ENCODE results near the gene CTBP2.

Gene CTBP2

DNA sequence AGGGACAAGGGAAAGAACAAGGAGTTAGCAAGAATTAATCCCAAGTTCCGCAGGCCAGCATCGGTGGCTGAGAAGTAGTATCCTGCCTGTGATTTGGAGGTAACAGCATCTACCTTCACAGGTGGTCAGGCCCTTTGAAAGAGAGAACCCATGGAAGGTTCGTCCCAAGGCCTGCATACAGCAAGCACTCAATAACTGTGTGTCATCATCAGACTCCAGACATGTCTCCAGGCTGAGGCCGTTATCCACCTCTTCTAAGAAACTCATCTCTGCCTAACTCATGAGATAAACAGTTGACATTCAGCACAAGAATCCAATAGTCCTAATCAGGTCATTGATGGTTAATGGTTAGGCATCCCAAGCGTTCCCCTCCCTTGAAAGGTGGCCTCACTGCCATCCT is 45.0 kb downstream of the CTBP2 start:
- ATAC-seq (replicated peaks) (no peak), DNase-seq (no peak)
- no peaks in the 10 kb centered on the region for H3K9me3 Mint-ChIP-seq
- peaks cover 6 to 39% of the 10 kb centered on the region in 2 donors for H3K27me3 Mint-ChIP-seq
- H3K27ac Mint-ChIP-seq, result no peak overlapping the region
- no peak overlapping the region for H3K4me3 Mint-ChIP-seq
- H3K4me1 Mint-ChIP-seq (ENCODE audit: low read depth in 2 of 2), result peaks cover 0 to 3% of the 10 kb centered on the region in 2 donors
- H3K36me3 Mint-ChIP-seq (ENCODE audit: insufficient read depth), result no peaks in the 10 kb centered on the region

DNA sequence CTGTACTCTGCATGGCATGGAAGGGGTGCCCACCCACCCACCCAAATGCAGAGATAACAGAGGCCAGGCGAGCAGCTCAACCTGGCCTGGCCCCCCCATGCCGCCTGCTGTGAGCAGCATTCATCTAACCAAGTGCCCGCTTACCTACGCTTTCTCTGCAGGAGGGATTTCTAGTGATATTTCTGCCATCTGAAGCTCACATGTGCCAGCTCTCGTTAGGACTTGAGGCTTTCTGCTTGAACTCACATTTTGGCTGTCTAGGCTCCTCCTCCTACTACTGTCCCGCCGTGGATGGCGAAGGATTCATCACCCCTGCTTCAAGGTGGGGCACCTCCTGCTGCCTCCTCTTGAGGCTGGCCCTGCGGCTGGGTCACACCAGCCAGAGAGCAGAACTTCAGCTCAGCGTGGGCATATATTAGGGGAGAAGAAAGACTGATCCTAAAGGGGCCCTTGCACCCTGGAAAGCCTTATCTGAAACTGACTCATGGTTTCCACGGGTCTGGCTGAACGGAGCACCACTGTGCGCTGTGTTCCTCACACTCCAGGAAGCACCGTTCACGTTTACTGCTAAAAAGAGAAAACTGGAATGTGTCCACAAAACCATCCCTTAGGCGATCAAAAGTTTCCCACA is 45.5 kb downstream of the CTBP2 start:
- Mint-ChIP-seq H3K27me3 (peaks cover 6 to 34% of the 10 kb centered on the region in 2 donors), H3K4me3 (no peak overlapping the region), H3K4me1 (ENCODE audit: low read depth in 2 of 2) (peaks cover 0 to 3% of the 10 kb centered on the region in 2 donors)

DNA sequence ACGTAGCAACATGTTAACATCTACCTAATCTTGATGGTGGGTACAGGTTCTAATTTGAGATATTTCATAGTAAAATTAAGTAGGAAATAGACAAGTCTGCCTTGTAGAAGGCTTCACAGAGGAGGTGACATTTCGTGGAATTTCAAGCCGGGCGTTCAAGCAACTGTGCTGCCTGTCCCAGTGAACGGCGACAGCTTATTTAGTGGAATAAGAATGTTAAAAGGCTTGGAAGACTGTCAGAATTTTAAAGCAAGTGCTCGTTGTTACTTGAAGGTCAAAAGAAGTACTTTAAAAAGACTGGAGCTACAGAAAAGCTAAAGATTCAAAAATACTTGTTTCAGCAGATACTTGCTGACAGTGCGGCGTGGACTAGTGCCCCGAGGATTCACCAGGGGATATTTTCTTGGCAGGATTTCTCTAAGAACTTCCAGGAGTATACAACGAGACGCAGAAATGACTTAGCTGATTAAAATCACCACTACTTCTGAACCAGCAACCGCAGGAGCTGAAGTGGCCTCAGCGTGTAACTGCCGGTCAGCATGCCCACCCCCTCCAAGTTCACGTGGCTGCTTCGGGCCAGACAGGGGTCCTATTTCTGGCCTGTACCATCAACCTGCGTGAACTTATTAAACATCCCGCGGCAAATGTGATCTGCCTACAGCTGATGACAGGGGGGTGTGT is 46.5 kb downstream of the CTBP2 start:
- Mint-ChIP-seq H3K27me3 (peaks cover 6 to 32% of the 10 kb centered on the region in 2 donors), H3K4me1 (ENCODE audit: low read depth in 2 of 2) (peaks cover 0 to 3% of the 10 kb centered on the region in 2 donors), H3K27ac (no peak overlapping the region), H3K4me3 (no peak overlapping the region), H3K36me3 (ENCODE audit: insufficient read depth) (no peaks in the 10 kb centered on the region), H3K9me3 (no peaks in the 10 kb centered on the region)
- ATAC-seq (replicated peaks) (no peak), DNase-seq (no peak)

More for the DNA sequence above, 45.5 kb downstream of the CTBP2 start:
- no peaks in the 10 kb centered on the region for H3K9me3 Mint-ChIP-seq
- ATAC-seq (replicated peaks) (no peak), DNase-seq (no peak)
- H3K36me3 Mint-ChIP-seq (ENCODE audit: insufficient read depth), result no peaks in the 10 kb centered on the region
- no peak overlapping the region for H3K27ac Mint-ChIP-seq

DNA sequence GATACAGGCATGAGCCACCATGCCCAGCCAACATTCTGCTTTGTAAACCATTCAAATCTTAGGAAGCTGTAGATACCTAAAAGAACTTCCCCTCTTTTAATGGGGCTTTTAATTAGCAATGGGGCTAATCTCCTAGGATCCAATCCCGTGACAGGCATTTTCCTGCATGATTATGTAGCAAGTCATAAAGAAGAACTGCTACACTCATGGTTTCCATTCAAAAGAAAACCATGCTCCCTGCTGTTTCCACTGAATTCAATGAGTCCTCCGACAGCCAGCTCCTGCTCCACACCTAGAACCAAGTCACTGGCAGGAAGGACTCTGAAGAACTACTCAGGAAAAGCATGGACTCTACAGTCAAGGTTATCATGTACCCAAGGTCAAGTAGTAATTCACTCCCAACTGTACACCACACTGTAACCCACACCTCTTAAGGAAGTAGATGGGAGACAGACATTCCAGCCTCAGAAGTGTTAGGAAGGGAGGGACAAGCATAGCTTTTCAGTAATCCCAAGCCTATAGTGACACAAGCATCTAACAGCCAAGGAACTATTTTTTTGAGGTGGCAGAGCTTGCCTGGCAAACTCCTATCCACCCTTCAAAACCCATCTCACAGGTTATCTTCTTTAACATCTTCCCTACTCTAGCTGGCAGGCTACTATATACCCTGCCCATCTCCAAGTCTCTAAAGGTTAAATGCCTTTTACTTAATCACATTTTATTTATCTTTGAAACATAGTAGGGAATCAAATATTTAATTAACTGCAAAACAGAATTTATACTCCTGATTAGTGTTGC is 47.5 kb downstream of the CTBP2 start:
- H3K4me1 Mint-ChIP-seq (ENCODE audit: low read depth in 2 of 2), result no peaks in the 10 kb centered on the region
- no peak overlapping the region for H3K27ac Mint-ChIP-seq
- H3K4me3 Mint-ChIP-seq, result no peak overlapping the region
- DNase-seq (no peak), ATAC-seq (replicated peaks) (no peak)
- no peaks in the 10 kb centered on the region for H3K36me3 Mint-ChIP-seq (ENCODE audit: insufficient read depth)
- H3K27me3 Mint-ChIP-seq, result peaks cover under 1 to 26% of the 10 kb centered on the region in 2 donors
- H3K9me3 Mint-ChIP-seq, result no peaks in the 10 kb centered on the region

DNA sequence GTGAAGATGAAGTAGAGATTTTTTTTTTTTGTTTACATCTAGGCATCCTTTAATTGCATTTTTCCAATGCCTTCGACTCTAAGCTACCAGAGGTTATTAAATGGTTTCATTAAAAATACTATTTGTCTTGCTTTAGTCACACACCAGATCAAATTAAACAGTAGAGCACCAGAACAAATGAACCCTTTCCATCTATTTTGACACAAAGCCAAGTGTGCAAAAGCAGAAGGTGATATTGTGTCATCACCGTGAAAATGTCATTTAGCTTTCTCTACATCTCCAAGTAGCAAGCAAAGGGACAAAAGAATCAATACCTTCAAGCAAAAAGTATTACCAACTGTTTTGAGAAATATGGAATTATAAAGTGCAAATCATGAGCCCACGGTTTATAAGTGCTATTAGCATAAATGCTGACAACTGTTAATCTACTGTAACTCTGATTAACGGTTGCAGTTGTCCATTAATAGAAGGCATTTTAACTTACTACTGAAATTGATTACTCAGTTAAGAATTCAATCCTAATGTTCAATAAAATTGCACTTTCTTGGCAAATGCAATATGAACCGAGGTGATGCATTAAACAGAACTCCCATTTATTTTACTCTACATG is 49.1 kb downstream of the CTBP2 start:
- Mint-ChIP-seq H3K27me3 (peaks cover 0 to 27% of the 10 kb centered on the region in 2 donors), H3K4me1 (ENCODE audit: low read depth in 2 of 2) (no peaks in the 10 kb centered on the region), H3K4me3 (no peak overlapping the region), H3K9me3 (no peaks in the 10 kb centered on the region), H3K27ac (no peak overlapping the region), H3K36me3 (ENCODE audit: insufficient read depth) (no peaks in the 10 kb centered on the region)
- ATAC-seq (replicated peaks) (no peak), DNase-seq (no peak)

DNA sequence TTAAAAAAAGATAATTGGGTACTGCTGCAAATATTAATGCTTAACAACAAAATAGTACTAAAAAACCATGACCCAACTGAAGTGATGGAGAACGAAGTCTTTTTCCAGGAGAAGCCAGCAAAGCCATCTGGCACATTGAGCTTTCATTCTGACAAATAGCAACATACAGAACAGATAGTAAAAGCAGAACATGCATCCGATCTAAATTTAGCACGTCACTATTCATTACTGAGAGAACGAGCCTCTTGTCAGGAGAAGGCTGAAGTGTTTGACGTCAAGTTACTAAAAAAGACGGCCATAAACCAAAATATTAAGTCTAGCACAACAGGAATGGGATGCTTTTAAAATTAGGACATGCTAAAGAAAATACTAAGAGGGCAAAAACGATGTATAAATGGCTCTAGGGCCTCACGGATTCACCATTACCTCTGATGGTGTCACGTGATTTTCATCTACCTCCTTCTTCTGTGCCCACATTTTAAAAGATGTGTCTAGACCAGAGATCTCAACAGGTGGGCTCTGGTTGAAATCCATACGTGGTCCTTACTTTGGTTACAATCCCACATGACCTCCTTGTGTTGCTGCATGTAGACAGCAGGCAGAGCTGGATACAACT is 52.3 kb downstream of the CTBP2 start:
- H3K9me3 Mint-ChIP-seq, result no peaks in the 10 kb centered on the region
- no peak overlapping the region for H3K27ac Mint-ChIP-seq
- no peak overlapping the region for H3K4me3 Mint-ChIP-seq
- peaks cover 6 to 27% of the 10 kb centered on the region in 2 donors for H3K27me3 Mint-ChIP-seq
- ATAC-seq (replicated peaks) (no peak), DNase-seq (no peak)
- H3K36me3 Mint-ChIP-seq (ENCODE audit: insufficient read depth), result no peaks in the 10 kb centered on the region
- H3K4me1 Mint-ChIP-seq (ENCODE audit: low read depth in 2 of 2), result no peaks in the 10 kb centered on the region

DNA sequence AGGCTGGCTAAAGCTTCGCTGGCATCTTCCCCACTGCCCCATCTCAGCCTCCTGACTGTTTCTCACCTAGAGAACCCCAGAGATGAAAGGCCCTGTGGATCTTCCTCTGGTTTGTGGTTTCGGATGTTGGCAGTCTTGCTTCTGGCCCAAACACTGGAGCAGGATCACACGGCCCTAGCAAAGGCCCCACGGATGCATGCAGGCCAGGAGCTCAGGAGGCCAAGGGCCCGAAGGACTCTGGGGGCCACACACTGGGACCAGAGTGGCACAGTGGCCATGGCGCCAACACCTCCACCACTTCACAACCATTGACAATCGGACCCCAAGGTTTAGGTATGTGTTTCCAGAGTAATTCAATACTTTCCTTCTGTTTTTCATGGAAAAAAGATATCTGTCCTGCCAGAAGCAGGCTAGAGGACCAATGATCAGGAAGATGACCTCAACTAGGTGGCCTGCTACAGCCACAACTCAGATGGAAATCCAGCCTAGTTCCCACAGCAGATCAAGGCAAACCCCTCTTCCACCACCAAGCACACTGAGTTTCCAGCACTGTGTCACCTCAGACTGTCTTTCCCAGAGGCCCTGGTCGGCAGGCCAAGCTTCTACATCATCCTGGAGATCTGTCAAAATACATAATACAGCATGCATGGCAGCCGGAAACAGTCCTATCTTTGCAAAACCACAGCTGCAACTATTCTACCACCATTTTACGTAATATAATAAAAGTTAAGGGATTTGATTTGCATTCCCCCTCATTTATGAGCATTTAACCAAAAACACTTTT is 53.0 kb downstream of the CTBP2 start:
- Mint-ChIP-seq H3K27me3 (peaks cover 6 to 29% of the 10 kb centered on the region in 2 donors), H3K27ac (no peak overlapping the region), H3K4me3 (no peak overlapping the region), H3K4me1 (ENCODE audit: low read depth in 2 of 2) (no peaks in the 10 kb centered on the region), H3K9me3 (no peaks in the 10 kb centered on the region), H3K36me3 (ENCODE audit: insufficient read depth) (no peaks in the 10 kb centered on the region)
- ATAC-seq (replicated peaks) (no peak), DNase-seq (no peak)

DNA sequence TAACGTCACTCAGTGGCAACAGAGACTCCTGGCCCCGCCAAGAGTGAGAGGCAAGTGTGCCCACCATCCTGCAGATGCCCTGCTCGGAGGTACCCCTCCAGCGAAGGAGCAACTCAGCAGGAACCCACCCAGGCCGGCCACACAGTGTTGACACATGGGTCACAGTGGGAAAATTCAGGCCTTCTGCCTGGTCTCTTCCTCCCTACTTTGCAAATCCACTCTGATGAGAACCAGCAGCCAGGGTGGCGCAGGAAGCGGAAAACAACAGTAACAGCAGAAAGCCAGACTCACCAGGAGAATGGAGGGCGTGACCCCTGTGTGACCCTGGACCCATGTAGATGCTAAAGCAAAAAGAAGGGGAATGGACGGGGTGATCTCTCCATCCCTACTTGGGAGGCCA is 53.8 kb downstream of the CTBP2 start:
- Mint-ChIP-seq H3K4me1 (ENCODE audit: low read depth in 2 of 2) (no peaks in the 10 kb centered on the region), H3K36me3 (ENCODE audit: insufficient read depth) (no peaks in the 10 kb centered on the region), H3K27ac (no peak overlapping the region)

DNA sequence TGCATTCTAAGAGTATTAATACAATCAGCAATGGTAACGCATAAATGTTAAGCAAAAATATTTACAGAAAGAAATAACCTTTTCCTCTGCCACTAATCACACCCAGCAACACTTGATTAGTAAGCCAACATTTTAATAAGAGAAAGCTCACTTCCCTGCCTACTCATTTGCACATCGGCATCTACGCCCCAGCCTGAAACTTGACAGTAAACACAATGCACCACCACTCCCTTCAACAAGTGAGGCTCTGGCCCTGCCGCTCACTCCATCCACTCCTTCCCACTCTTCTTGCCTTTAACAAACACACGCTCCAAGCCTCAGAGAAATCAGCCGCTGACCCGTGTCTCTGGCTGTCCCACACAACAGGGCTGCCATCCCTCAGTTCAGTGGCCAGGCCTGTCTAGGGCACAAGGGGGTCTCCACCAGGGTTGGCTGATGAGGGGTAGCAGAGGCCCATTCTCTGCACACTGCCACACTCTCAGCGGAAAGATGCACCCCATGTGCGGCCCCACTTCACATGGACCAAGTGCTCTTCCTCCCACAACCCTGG is 54.6 kb downstream of the CTBP2 start:
- H3K36me3 Mint-ChIP-seq (ENCODE audit: insufficient read depth), result no peaks in the 10 kb centered on the region
- H3K9me3 Mint-ChIP-seq, result no peaks in the 10 kb centered on the region
- peak overlapping the region in 1 of 2 donors; percentile 26 for H3K27ac Mint-ChIP-seq
- ATAC-seq (replicated peaks) (no peak), DNase-seq (no peak)
- H3K4me1 Mint-ChIP-seq (ENCODE audit: low read depth in 2 of 2), result no peaks in the 10 kb centered on the region
- peaks cover 6 to 38% of the 10 kb centered on the region in 2 donors for H3K27me3 Mint-ChIP-seq
- H3K4me3 Mint-ChIP-seq, result peak overlapping the region in 1 of 2 donors; percentile 9

More for the DNA sequence above, 53.8 kb downstream of the CTBP2 start:
- ATAC-seq (replicated peaks), result no peak
- H3K9me3 Mint-ChIP-seq, result no peaks in the 10 kb centered on the region
- DNase-seq, result no peak
- no peak overlapping the region for H3K4me3 Mint-ChIP-seq
- H3K27me3 Mint-ChIP-seq, result peaks cover 6 to 34% of the 10 kb centered on the region in 2 donors

DNA sequence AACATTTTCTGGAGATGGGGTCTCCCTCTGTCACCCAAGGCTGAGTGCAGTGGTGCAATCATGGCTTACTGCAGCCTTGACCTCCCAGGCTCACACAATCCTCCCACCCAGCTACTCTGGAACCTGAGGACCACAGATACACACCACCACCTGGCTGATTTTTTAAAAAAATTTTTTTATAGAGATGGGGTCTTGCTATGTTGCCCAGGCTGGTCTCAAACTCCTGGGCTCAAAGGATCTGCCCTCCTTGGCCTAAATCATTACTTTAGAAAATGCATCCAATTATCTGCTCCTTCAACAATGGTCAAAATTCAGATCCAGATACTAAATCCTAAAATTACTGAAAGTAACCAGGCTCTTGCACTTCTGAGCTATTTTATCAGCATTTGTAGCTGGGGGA is 55.2 kb downstream of the CTBP2 start:
- Mint-ChIP-seq H3K4me3 (no peak overlapping the region), H3K27me3 (peaks cover 8 to 39% of the 10 kb centered on the region in 2 donors), H3K36me3 (ENCODE audit: insufficient read depth) (no peaks in the 10 kb centered on the region), H3K27ac (no peak overlapping the region), H3K4me1 (ENCODE audit: low read depth in 2 of 2) (no peaks in the 10 kb centered on the region), H3K9me3 (no peaks in the 10 kb centered on the region)
- no peak for ATAC-seq (replicated peaks)
- DNase-seq, result no peak

DNA sequence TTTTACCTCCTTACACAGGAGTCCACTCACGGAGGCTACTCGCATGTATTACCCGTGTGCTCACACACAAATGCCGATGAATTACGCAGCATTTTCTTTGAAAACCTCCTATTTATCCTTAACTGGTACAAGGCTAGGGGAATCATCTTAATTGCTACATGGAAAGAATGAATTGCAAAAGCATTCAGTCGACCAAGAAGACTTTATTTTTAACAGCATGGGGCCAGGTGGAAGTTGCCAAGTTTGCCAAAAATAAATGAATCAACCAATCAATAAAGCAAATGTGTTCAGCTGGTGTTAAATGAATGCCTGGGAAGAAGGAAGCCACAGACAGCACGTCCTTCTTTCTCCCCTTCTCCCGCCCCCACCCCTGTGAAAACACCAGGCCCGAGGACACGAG is 55.8 kb downstream of the CTBP2 start:
- no peak overlapping the region for H3K27ac Mint-ChIP-seq
- no peak for DNase-seq
- H3K4me3 Mint-ChIP-seq, result no peak overlapping the region
- no peaks in the 10 kb centered on the region for H3K36me3 Mint-ChIP-seq (ENCODE audit: insufficient read depth)
- H3K4me1 Mint-ChIP-seq (ENCODE audit: low read depth in 2 of 2), result no peaks in the 10 kb centered on the region
- H3K9me3 Mint-ChIP-seq, result no peaks in the 10 kb centered on the region
- no peak for ATAC-seq (replicated peaks)
- H3K27me3 Mint-ChIP-seq, result peaks cover 13 to 45% of the 10 kb centered on the region in 2 donors

DNA sequence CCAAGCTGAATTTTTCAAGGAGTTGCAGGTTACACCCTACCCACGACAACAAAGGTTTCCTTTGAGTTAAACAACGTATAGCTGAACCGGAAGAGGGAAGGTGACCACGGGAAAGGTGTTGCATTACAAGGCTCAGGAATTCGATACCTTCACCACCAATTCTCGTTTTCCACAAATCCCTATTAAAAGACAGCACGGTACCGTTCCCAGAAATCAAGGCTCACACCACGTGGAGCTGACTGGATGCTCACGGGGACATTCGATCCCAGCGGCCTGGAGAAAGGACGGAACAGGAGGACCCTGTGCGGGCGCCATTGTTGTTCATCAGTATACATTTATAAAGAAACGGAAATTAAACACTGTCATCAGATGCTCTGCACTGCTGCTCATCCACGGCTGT is 56.4 kb downstream of the CTBP2 start:
- Mint-ChIP-seq H3K4me1 (ENCODE audit: low read depth in 2 of 2) (no peaks in the 10 kb centered on the region), H3K27me3 (peaks cover 14 to 52% of the 10 kb centered on the region in 2 donors), H3K4me3 (no peak overlapping the region), H3K27ac (no peak overlapping the region), H3K36me3 (ENCODE audit: insufficient read depth) (no peaks in the 10 kb centered on the region), H3K9me3 (no peaks in the 10 kb centered on the region)
- DNase-seq (no peak), ATAC-seq (replicated peaks) (no peak)

All from effector memory CD8-positive, alpha-beta T cell (primary cell).